ENCODE results near the gene SLC6A6. TPM values are rescaled to one million over a fixed set of nuclear protein-coding genes. Genes with fewer than 3 reads are reported as not detected.

Gene SLC6A6
- total RNA-seq, 1 experiment from 2014 or later = 72.6 TPM

DNA sequence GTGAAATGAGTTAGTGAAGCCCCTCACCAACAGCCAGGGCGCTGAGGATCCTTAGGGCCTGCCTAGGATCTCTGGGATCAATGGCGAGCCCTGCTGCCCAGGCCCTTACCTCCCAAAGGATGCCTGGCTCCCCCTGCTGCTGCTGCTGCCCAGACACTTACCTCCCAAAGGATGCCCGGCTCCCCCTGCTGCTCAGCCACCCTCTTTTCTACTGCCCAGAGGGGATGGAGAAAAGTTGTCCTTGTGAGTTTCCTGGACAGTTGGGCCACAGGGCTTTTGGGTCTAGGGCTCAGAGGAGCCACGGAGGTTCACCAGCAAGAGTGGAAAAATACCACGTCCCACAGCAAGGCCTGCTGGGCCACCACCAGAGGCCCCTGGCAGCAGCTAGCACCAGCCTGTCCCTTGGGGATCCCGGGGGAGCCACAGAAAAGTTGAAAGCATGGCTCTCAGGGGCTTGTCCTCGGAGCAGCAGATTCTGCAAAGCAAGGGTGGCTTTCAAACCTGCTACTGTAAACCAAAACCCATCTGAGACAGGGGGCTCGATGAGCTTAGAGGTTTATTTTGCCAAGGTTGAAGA lies 59.4 kb downstream of the SLC6A6 start:
- H3K56ac ChIP-seq (ENCODE audit: insufficient read length, low read depth, low read length) = no peak overlapping the region
- no peaks in the 10 kb centered on the region for H3K27me3 ChIP-seq (ENCODE audit: insufficient read depth, low read length)
- peaks cover 23 to 69% (median 42%) of the 10 kb centered on the region in 3 experiments; a peak in 6 of 7 replicates for H3K36me3 Mint-ChIP-seq (ENCODE audit: insufficient read depth in 1 of 3, low read depth in 3 of 3)
- H3K4me3 Mint-ChIP-seq = no peak overlapping the region
- no peaks in the 10 kb centered on the region for H4K20me1 ChIP-seq (ENCODE audit: control insufficient read depth, insufficient read depth, insufficient read length)
- H3K9me3 ChIP-seq (ENCODE audit: control insufficient read depth, low read depth, low read length) = no peaks in the 10 kb centered on the region
- peak; percentile 70 for DNase-seq
- no peaks in the 10 kb centered on the region for H3K79me2 ChIP-seq (ENCODE audit: insufficient read depth, low read length)
- no peak overlapping the region for H2AFZ ChIP-seq (ENCODE audit: low read length)
- no peaks in the 10 kb centered on the region for H3K27me3 Mint-ChIP-seq (ENCODE audit: low read depth)
- no peak overlapping the region; a peak in 2 of 7 replicates for H3K27ac Mint-ChIP-seq
- no peaks in the 10 kb centered on the region for H3K9me3 Mint-ChIP-seq
- no peaks in the 10 kb centered on the region for H3K23me2 ChIP-seq (ENCODE audit: insufficient read length, low read depth, low read length, poor library complexity, severe bottlenecking)
- peak; percentile 69 for TF ChIP-seq CTCF (conservative IDR thresholded peaks at IDR 0.05)
- no peak overlapping the region for H2BK12ac ChIP-seq (ENCODE audit: insufficient read length, low read depth, low read length)
- no peak overlapping the region for H3K4me2 ChIP-seq (ENCODE audit: insufficient read depth, insufficient read length, low read length)
- no peak overlapping the region for H3K27ac ChIP-seq (ENCODE audit: insufficient read length, low read depth, low read length)
- no peak overlapping the region for H4K5ac ChIP-seq (ENCODE audit: insufficient read length, low read depth, low read length)
- no peak overlapping the region for H2AK5ac ChIP-seq (ENCODE audit: insufficient read length, low read length)
- H3K4me1 ChIP-seq (ENCODE audit: insufficient read depth, low read length) = peaks cover 3% of the 10 kb centered on the region; the same call in 1 of the 2 replicates
- no CpG with 5 or more reads among the region's 8 CpGs for WGBS (ENCODE audit: extremely low coverage, insufficient read length, low lambda C conversion rate)
- no peak overlapping the region for H3K4ac ChIP-seq (ENCODE audit: low read depth, low read length)
- H4K91ac ChIP-seq (ENCODE audit: insufficient read length, low read depth, low read length) = no peak overlapping the region
- H3K23ac ChIP-seq (ENCODE audit: insufficient read length, low read depth, low read length) = no peak overlapping the region
- no peak overlapping the region for H2BK20ac ChIP-seq (ENCODE audit: low read depth, low read length, poor library complexity, severe bottlenecking)
- H3K14ac ChIP-seq (ENCODE audit: insufficient read depth, low read length) = no peak overlapping the region
- no peak overlapping the region for H3T11ph ChIP-seq (ENCODE audit: low read length)
- H4K8ac ChIP-seq (replicated peaks; ENCODE audit: insufficient read length, low read depth, low read length) = no peak overlapping the region
- no peaks in the 10 kb centered on the region for H3K79me1 ChIP-seq (ENCODE audit: insufficient read depth, low read depth, low read length, poor library complexity, severe bottlenecking)
- H3K9ac ChIP-seq (ENCODE audit: extremely low read depth, insufficient read length, low read length) = no peak overlapping the region
- H2BK5ac ChIP-seq (ENCODE audit: insufficient read length, low read length) = no peak overlapping the region
- no peak overlapping the region for H2BK15ac ChIP-seq (ENCODE audit: low read depth, low read length)
- H2BK120ac ChIP-seq (ENCODE audit: low read depth, low read length, poor library complexity, severe bottlenecking) = no peak overlapping the region
- H3K18ac ChIP-seq (ENCODE audit: insufficient read length, low read depth, low read length) = no peak overlapping the region
- H3K4me1 Mint-ChIP-seq = peaks cover 33 to 34% of the 10 kb centered on the region in 2 experiments

Measured in H9 (cell line).